Ascending aorta (tissue), 2 donors: ENCODE results near the gene KCNQ1OT1. TPM values are rescaled to one million over a fixed set of nuclear protein-coding genes. Genes with fewer than 3 reads are reported as not detected.

Source experiments
- DNase-seq, 2 donors: peaks; one replicate each; pipeline ENCODE4 v3.0.0-alpha.2; 2019; ENCODE audit warnings: low spot score in 2 of 2
- H3K27ac ChIP-seq, 2 donors: fragments of 200-600 bp; sonication (generic); one replicate each; pipeline ENCODE4 v1.5.1; 2016 to 2017; ENCODE audit warnings: mild to moderate bottlenecking in 1 of 2
- H3K27me3 ChIP-seq: fragments of 200-600 bp; sonication (generic); one replicate; pipeline ENCODE4 v1.5.1; 2017
- H3K36me3 ChIP-seq, 2 donors: fragments of 200-600 bp; sonication (generic); one replicate each; pipeline ENCODE4 v1.5.1; 2016
- H3K4me1 ChIP-seq, 2 donors: fragments of 200-600 bp; sonication (generic); one replicate each; pipeline ENCODE4 v1.5.1; 2016 to 2017; ENCODE audit warnings: mild to moderate bottlenecking in 1 of 2
- H3K4me3 ChIP-seq, 2 donors: fragments of 200-600 bp; sonication (generic); one replicate each; pipeline ENCODE4 v1.5.1; 2016 to 2017; ENCODE audit warnings: mild to moderate bottlenecking in 1 of 2
- H3K9me3 ChIP-seq, 2 donors: fragments of 200-600 bp; sonication (generic); one replicate each; pipeline ENCODE4 v1.5.1; 2016
- intact Hi-C: fragments of 100-400 bp; cut with DNase I; formaldehyde crosslinking; loops from one replicate; pipeline ENCODE4 v1.15.1; 2023
- total RNA-seq: library from RNA; depleted of rRNA; stranded (reverse); fragments of >200 nt; gene quantifications from one replicate; pipeline ENCODE4 v1.1.0, GENCODE V29; 2016
- TF ChIP-seq, protein P1 (sequence below), 3 experiments: fragments of 200-600 bp in 2 of 3; fragments of 450-650 bp in 1 of 3; sonication (generic) in 2 of 3; IDR thresholded peaks; one replicate each; pipeline ENCODE4 v1.5.1; 2016 to 2019; ENCODE audit warnings: antibody characterized with exemption in 3 of 3, mild to moderate bottlenecking in 1 of 3, moderate library complexity in 1 of 3

KCNQ1OT1 gene
- total RNA-seq, 1 donor from 2014 or later: 1.5 TPM

DNA sequence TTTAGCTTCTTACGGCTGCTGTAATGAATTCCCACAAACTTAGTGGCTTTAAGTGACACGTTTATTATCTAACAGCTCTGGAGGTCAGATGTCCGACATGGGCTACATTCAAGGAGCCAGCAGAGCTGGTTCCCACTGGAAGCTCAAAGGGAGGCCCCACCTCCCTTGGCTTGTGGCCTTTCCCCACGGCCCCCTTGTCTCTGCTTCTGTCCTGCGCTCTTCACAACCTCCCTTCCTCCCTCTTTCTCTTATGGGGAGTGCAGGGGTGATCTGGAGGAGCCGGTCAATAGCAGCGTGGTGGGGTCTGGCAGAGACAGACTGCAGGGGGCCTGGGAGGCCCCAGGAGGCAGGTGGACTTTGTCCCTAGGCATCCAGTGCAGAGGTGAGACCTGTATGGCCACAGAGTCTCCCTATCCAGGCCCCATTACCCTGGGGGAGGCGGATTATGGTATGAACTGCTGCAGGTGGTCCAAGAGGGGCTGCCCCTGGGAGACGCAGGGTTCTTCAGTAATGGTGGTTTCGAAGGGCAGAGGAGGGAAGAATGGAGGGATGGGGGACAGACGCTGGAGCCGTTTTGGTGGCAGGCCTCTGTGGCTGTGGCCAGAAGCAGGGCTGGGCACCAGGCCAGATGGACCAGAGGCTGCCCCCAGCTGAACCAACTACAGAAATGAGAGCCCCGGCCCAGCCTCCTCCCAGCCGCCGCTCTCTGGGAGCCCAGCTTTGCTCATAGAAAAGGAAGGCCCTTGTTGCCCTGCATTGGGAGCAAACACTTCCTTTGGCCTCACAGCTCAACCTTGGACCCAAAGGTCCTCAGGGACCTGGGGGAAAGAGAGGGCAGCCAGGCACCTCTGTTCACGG lies 30.7 kb upstream of the KCNQ1OT1 start:
- TF ChIP-seq, protein P1, sequence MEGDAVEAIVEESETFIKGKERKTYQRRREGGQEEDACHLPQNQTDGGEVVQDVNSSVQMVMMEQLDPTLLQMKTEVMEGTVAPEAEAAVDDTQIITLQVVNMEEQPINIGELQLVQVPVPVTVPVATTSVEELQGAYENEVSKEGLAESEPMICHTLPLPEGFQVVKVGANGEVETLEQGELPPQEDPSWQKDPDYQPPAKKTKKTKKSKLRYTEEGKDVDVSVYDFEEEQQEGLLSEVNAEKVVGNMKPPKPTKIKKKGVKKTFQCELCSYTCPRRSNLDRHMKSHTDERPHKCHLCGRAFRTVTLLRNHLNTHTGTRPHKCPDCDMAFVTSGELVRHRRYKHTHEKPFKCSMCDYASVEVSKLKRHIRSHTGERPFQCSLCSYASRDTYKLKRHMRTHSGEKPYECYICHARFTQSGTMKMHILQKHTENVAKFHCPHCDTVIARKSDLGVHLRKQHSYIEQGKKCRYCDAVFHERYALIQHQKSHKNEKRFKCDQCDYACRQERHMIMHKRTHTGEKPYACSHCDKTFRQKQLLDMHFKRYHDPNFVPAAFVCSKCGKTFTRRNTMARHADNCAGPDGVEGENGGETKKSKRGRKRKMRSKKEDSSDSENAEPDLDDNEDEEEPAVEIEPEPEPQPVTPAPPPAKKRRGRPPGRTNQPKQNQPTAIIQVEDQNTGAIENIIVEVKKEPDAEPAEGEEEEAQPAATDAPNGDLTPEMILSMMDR (IDR thresholded peaks at IDR 0.05): no peak
- Histone ChIP-seq H3K27me3 (no peaks in the 10 kb centered on the region), H3K4me1 (no peaks in the 10 kb centered on the region), H3K36me3 (no peaks in the 10 kb centered on the region), H3K4me3 (no peak overlapping the region), H3K9me3 (no peaks in the 10 kb centered on the region), H3K27ac (no peak overlapping the region)
- DNase-seq: no peak
- intact Hi-C loops: no loop called here

DNA sequence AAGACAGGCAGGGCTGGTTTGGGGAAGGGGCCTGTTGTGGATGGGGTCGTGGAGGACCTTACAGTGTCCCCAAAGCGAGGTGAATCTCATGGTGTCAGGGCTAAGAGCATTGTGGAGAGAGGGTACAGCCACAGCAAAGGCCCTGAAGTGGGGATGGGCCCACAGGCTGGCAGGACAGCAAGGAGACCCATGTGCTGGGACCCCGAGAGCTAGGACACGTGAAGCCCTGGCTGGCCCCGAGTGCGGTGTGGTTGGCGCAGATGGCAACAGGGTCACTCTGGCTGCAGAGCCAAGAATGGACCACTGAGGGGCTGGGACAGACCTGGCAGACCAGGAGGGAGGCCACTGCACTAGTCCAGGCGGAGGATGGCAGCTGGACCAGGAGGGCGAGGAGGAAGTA lies 30.0 kb upstream of the KCNQ1OT1 start:
- Histone ChIP-seq H3K36me3 (no peaks in the 10 kb centered on the region), H3K4me3 (no peak overlapping the region), H3K27me3 (no peaks in the 10 kb centered on the region), H3K27ac (no peak overlapping the region), H3K9me3 (no peaks in the 10 kb centered on the region), H3K4me1 (no peaks in the 10 kb centered on the region)
- intact Hi-C loops: no loop called here
- no peak for DNase-seq
- TF ChIP-seq, protein P1 (IDR thresholded peaks at IDR 0.05): no peak

DNA sequence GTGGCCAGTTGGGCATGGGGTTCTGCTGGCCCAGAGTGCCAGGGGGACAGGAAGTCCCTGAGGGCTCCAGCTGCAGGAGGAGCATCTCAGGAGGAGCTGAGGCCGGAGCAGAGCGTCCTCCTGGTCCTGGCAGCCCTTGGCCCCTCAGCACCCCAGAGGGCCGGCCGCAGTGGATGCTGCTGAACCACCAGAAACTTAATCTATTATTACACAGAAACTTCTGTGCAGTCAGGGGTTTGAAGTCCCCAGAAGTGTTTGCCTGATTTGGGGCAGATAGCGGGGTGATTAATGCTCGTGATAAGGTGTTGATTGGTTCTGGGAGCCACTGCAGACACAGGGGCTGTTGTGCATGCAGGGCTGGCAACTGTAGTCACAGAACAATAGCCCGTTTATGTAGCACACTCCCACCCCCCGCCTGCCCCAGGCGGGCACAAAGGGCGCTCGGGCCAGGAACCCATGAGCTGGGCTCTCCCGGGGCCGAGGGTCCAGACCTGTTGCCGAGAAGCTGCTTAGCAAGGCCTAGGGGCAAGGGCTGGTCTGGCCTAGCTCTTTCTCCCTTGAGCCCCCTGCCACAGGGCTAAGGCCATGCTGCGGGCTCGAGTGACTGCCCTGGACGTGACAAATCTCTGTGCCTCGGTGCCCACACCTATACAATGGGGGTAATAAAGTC lies 29.0 kb upstream of the KCNQ1OT1 start:
- Histone ChIP-seq H3K27me3 (no peaks in the 10 kb centered on the region), H3K4me1 (no peaks in the 10 kb centered on the region), H3K36me3 (no peaks in the 10 kb centered on the region), H3K27ac (no peak overlapping the region), H3K4me3 (no peak overlapping the region), H3K9me3 (no peaks in the 10 kb centered on the region)
- no peak for DNase-seq
- intact Hi-C loops: no loop called here
- TF ChIP-seq, protein P1 (IDR thresholded peaks at IDR 0.05): no peak

DNA sequence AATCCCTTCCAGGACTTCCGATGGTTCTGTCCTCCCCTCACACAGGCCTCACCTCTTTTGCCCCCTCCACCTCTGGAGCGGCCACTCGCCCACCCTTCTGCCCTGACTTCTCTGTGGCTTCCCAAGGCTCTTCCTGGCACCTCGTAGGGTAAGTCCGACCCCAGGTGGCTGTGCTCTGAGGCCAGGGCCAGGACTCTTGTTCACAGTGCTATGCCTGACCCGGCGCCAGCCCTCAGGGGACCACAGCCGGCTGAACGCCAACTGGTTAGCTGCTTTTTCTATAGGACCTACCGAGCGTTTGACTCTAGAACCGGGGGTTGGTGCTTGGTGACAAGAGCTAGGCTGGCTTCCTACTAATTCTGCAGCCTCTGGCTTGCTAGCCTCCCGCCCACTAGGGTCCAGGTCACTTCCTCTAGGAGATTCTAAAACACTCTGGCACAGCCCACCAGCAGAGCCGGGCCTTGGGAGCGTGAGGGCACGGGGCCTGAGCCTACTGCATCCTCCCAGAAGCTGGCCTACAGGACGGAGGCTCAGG lies 28.4 kb upstream of the KCNQ1OT1 start:
- intact Hi-C loops: no loop called here
- TF ChIP-seq, protein P1 (IDR thresholded peaks at IDR 0.05): no peak
- Histone ChIP-seq H3K27ac (no peak overlapping the region), H3K36me3 (no peaks in the 10 kb centered on the region), H3K9me3 (no peaks in the 10 kb centered on the region), H3K4me3 (no peak overlapping the region), H3K4me1 (no peaks in the 10 kb centered on the region), H3K27me3 (no peaks in the 10 kb centered on the region)
- DNase-seq: no peak

DNA sequence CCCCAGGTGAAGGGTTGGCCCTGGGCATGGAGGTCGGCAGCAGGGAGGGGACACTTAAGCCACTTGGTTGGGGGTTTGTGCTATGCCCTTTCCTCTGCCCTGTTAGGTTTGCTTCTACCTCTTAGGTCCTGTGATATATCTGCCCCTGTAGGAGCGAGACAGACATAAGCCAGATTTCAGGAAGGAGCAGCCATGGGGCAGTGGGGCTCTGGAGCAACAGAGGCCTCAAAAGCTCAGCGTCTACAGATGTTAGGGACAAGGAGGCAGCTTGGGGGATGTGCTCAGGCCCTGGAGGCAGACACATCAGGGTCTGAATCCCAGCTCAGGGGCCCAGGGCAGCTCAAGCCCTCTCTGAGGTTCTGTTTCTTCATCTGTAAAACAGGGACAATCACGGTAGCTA lies 27.2 kb upstream of the KCNQ1OT1 start:
- no peaks in the 10 kb centered on the region for H3K36me3 ChIP-seq
- intact Hi-C loops: no loop called here
- no peak overlapping the region for H3K4me3 ChIP-seq
- H3K4me1 ChIP-seq: no peaks in the 10 kb centered on the region
- TF ChIP-seq, protein P1 (IDR thresholded peaks at IDR 0.05): no peak
- H3K27ac ChIP-seq: no peak overlapping the region
- no peak for DNase-seq
- H3K27me3 ChIP-seq: no peaks in the 10 kb centered on the region
- no peaks in the 10 kb centered on the region for H3K9me3 ChIP-seq
